ENCODE measurements around the gene USP53. TPM values are rescaled to one million over a fixed set of nuclear protein-coding genes. Genes with fewer than 3 reads are reported as not detected.

Gene USP53
- total RNA-seq, 4 donors from 2014 or later: 79.0 to 186 (median 125) TPM

GRCh38 chr4:119209077-119209476, 3.4 kb upstream of the USP53 start:
- ATAC-seq: no peak

GRCh38 chr4:119209586-119209985, 2.9 kb upstream of the USP53 start:
- Histone ChIP-seq H3K27me3 (no peaks in the 10 kb centered on the region), H3K27ac (peak overlapping the region in 2 of 4 donors; percentile 39 to 48), H3K9me3 (no peaks in the 10 kb centered on the region), H3K36me3 (no peaks in the 10 kb centered on the region), H3K4me1 (peaks cover 9 to 43% (median 12%) of the 10 kb centered on the region in 3 donors), H3K4me3 (no peak overlapping the region)
- TF ChIP-seq POLR2A (IDR thresholded peaks at IDR 0.05) (no peak), CTCF (IDR thresholded peaks at IDR 0.05) (no peak), POLR2AphosphoS5 (IDR thresholded peaks at IDR 0.05) (no peak), EP300 (IDR thresholded peaks at IDR 0.05) (no peak)
- no peak for ATAC-seq
- WGBS, 2 donors (ENCODE audit: low coverage in 1 of 2): 82 to 100% methylated on average over 1 of the region's 1 CpG

More at GRCh38 chr4:119209077-119209476, 3.4 kb upstream of the USP53 start:
- Histone ChIP-seq H3K27me3 (no peaks in the 10 kb centered on the region), H3K4me1 (peaks cover 9 to 47% (median 12%) of the 10 kb centered on the region in 3 donors), H3K4me3 (no peak overlapping the region), H3K27ac (peak overlapping the region in 2 of 4 donors; percentile 39 to 48), H3K36me3 (no peaks in the 10 kb centered on the region), H3K9me3 (no peaks in the 10 kb centered on the region)
- TF ChIP-seq CTCF (IDR thresholded peaks at IDR 0.05): no peak
- TF ChIP-seq POLR2A (IDR thresholded peaks at IDR 0.05): no peak
- TF ChIP-seq EP300 (IDR thresholded peaks at IDR 0.05): no peak
- TF ChIP-seq POLR2AphosphoS5 (IDR thresholded peaks at IDR 0.05): peak; percentile 65

- no peak for ATAC-seq
- Histone ChIP-seq H3K4me1 (peaks cover 8 to 43% (median 10%) of the 10 kb centered on the region in 3 donors), H3K27me3 (no peaks in the 10 kb centered on the region), H3K27ac (no peak overlapping the region), H3K4me3 (no peak overlapping the region), H3K36me3 (peaks cover 0 to 3% of the 10 kb centered on the region in 2 donors), H3K9me3 (no peaks in the 10 kb centered on the region)
- no peak for TF ChIP-seq POLR2AphosphoS5 (IDR thresholded peaks at IDR 0.05)
- no peak for TF ChIP-seq CTCF (IDR thresholded peaks at IDR 0.05)
- WGBS, 2 donors (ENCODE audit: low coverage in 1 of 2): 79 to 83% methylated on average over 4 of the region's 4 CpGs
Observed at GRCh38 chr4:119210775-119211174, 1.7 kb upstream of the USP53 start.

- WGBS, 2 donors (ENCODE audit: low coverage in 1 of 2): 0% methylated on average over 5 to 9 of the region's 12 CpGs
- TF ChIP-seq EP300 (IDR thresholded peaks at IDR 0.05) (no peak), CTCF (IDR thresholded peaks at IDR 0.05) (peak in 1 of 4 experiments; percentile 26)
- peak overlapping the region; percentile 81 to 99 (median 98) for H3K27ac ChIP-seq
- no peaks in the 10 kb centered on the region for H3K9me3 ChIP-seq
- H3K4me3 ChIP-seq: peak overlapping the region; percentile 80 to 88
- H3K4me1 ChIP-seq: peaks cover 0 to 43% (median 6%) of the 10 kb centered on the region in 3 donors
- no peaks in the 10 kb centered on the region for H3K27me3 ChIP-seq
- H3K36me3 ChIP-seq: peaks cover 0 to 7% of the 10 kb centered on the region in 2 donors
- no peak for ATAC-seq
Observed at GRCh38 chr4:119211867-119212233, 663 bp upstream of the USP53 start.

GRCh38 chr4:119212964-119213606, 572 bp downstream of the USP53 start:
- H3K4me1 ChIP-seq: peaks cover 0 to 49% (median 11%) of the 10 kb centered on the region in 3 donors
- peaks cover 0 to 15% of the 10 kb centered on the region in 2 donors for H3K36me3 ChIP-seq
- H3K27me3 ChIP-seq: no peaks in the 10 kb centered on the region
- peak overlapping the region; percentile 80 to 88 for H3K4me3 ChIP-seq
- WGBS, 2 donors (ENCODE audit: low coverage in 1 of 2): 0 to 14% methylated on average over 2 to 4 of the region's 24 CpGs
- ATAC-seq: peak; percentile 82
- H3K27ac ChIP-seq: peak overlapping the region; percentile 93 to 99 (median 98)
- TF ChIP-seq CTCF (IDR thresholded peaks at IDR 0.05) (peak in 2 of 4 experiments; percentile 18 to 59), EP300 (IDR thresholded peaks at IDR 0.05) (no peak), POLR2A (IDR thresholded peaks at IDR 0.05) (peak in 1 of 2 donors; percentile 41), POLR2AphosphoS5 (IDR thresholded peaks at IDR 0.05) (peak; percentile 87)
- H3K9me3 ChIP-seq: no peaks in the 10 kb centered on the region

All from gastroesophageal sphincter (tissue), 4 donors.